Smooth muscle cell (in vitro differentiated cells): ENCODE data around the gene CST9L. TPM values are rescaled to one million over a fixed set of nuclear protein-coding genes. Genes with fewer than 3 reads are reported as not detected.

Experiments used
- DNase-seq: peaks from one replicate; lab custom pipeline; 2025; ENCODE audit not compliant: unreplicated experiment; lab: John Stamatoyannopoulos, UW
- H2AFZ ChIP-seq: fragments of 200-600 bp; sonication (generic); 2 replicates; pipeline ENCODE4 v1.6.0; 2016; ENCODE audit warnings: antibody characterized with exemption, low read depth, mild to moderate bottlenecking
- H3F3A ChIP-seq: fragments of 200-600 bp; sonication (generic); 2 replicates; pipeline ENCODE4 v1.6.0; 2017; ENCODE audit warnings: antibody characterized with exemption, low read depth
- H3K27ac ChIP-seq: fragments of 200-600 bp; sonication (generic); 2 replicates; pipeline ENCODE4 v1.5.1; 2016; ENCODE audit warnings: low read depth, mild to moderate bottlenecking
- H3K27me3 ChIP-seq: fragments of 200-600 bp; sonication (generic); 2 replicates; pipeline ENCODE4 v1.6.1; 2016; ENCODE audit warnings: low read depth, mild to moderate bottlenecking
- H3K36me3 ChIP-seq: fragments of 200-600 bp; sonication (generic); 2 replicates; pipeline ENCODE4 v1.5.1; 2016; ENCODE audit warnings: low read depth
- H3K4me1 ChIP-seq: fragments of 200-600 bp; sonication (generic); 2 replicates; pipeline ENCODE4 v1.5.1; 2016; ENCODE audit warnings: low read depth
- H3K4me2 ChIP-seq: fragments of 200-600 bp; sonication (generic); 2 replicates; pipeline ENCODE4 v1.6.0; 2016; ENCODE audit warnings: mild to moderate bottlenecking
- H3K4me3 ChIP-seq: fragments of 200-600 bp; sonication (generic); 2 replicates; pipeline ENCODE4 v1.5.1; 2016; ENCODE audit warnings: mild to moderate bottlenecking
- H3K79me2 ChIP-seq: fragments of 200-600 bp; sonication (generic); 2 replicates; pipeline ENCODE4 v1.6.0; 2016; ENCODE audit warnings: low read depth, mild to moderate bottlenecking
- H3K9ac ChIP-seq: fragments of 200-600 bp; sonication (generic); 2 replicates; pipeline ENCODE4 v1.6.0; 2016; ENCODE audit warnings: low read depth
- H3K9me3 ChIP-seq: fragments of 200-600 bp; sonication (generic); replicated peaks from 2 replicates; pipeline ENCODE4 v1.5.1; 2016; ENCODE audit warnings: low read depth
- H4K20me1 ChIP-seq: fragments of 200-600 bp; sonication (generic); 2 replicates; pipeline ENCODE4 v1.6.0; 2016; ENCODE audit warnings: low read depth
- CTCF ChIP-seq: fragments of 200-600 bp; sonication (generic); IDR thresholded peaks from 2 replicates; pipeline ENCODE4 v1.5.1; 2017; ENCODE audit warnings: borderline replicate concordance, mild to moderate bottlenecking, antibody characterized with exemption; ENCODE audit not compliant: insufficient read depth, poor library complexity, severe bottlenecking
- WGBS: methylation state at CpG from one replicate; pipeline ENCODE4 v1.1.7; 2016; ENCODE audit warnings: low lambda C conversion rate; 5-methylcytosine and 5-hydroxymethylcytosine counted together
- polyA plus RNA-seq: library from polyadenylated mRNA; unstranded; fragments of >200 nt; fragmentation: Nextera tagmentation; extraction: Ambion mirVana; gene quantifications from 2 replicates; pipeline ENCODE4 v1.2.1, GENCODE V29; 2016
- total RNA-seq: library from RNA; depleted of rRNA; stranded (reverse); fragments of >200 nt; gene quantifications from 2 replicates; pipeline ENCODE4 v1.2.3, GENCODE V29; 2014

The CST9L gene, protein sequence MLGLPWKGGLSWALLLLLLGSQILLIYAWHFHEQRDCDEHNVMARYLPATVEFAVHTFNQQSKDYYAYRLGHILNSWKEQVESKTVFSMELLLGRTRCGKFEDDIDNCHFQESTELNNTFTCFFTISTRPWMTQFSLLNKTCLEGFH
- total RNA-seq: not detected in 2 replicates
- polyA plus RNA-seq: not detected in 2 replicates

DNA sequence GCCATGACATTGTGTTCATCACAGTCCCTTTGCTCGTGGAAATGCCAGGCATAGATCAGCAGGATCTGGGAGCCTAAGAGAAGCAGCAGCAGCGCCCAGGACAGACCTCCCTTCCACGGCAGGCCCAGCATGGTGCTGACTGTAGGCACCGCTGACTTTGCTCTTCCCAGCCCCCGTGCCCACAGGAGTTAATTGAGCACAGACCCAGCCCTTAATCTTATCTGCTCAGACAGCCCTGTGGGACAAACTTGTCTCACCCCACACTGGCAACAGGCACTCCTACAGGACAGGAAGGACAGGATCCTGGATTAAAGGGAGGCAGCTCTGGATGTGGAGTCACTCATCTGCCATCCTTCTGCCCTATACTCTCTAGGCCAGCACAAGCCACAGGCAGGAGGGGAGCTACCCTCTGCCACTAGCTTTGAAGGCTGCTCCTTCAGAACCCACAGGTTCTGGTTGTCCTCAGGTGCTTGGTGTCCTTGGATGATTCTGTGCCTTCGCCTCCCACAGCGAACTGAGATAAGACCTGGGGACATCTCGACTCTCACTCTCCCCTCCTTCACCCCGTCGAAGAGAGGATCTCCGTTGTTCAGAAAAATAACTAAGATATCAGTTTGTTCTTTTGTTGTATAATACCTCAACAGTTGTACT is at the start of gene CST9L:
CST9L (minus strand) TSS at position 165 of the 651 bp plus-strand sequence; CDS start at position 131, 34 bp downstream.
- H2AFZ ChIP-seq: no peak within 1 kb of the TSS
- no peaks in the 10 kb centered on the region for H3K4me1 ChIP-seq
- H3K9me3 ChIP-seq: no peaks in the 10 kb centered on the region
- no peak for DNase-seq
- H3K4me2 ChIP-seq: no peak within 1 kb of the TSS
- no peak within 1 kb of the TSS for H3K4me3 ChIP-seq
- TF ChIP-seq CTCF: no peak
- H3K79me2 ChIP-seq: no peaks in the 10 kb centered on the region
- no peaks in the 10 kb centered on the region for H4K20me1 ChIP-seq
- no peak within 1 kb of the TSS for H3K27ac ChIP-seq
- H3K27me3 ChIP-seq: peaks cover 2% of the 10 kb centered on the region
- no peak within 1 kb of the TSS for H3K9ac ChIP-seq
- no peaks in the 10 kb centered on the region for H3K36me3 ChIP-seq
- WGBS: 71% methylated on average over 11 of the region's 11 CpGs
- H3F3A ChIP-seq: no peaks in the 10 kb centered on the region

DNA sequence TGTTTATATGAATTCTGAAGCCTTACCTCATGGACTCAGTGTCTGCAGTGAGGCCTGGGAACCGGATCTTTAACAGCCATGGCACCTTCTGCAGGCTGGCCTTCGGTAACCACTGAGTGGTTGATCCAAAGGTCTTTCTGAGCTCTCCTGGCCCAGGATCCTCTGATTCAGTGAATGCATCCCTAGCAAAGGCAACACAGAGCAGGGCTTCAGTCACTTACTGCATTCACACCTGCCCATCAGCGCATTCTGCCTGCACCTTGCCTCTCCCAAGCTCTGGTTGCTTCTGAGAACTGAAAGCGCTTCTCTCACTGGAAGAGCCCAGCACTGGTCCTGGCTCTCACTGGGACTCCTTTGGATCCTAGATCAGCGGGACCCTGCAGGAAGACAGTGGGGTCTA is 45.9 kb upstream of the CST9L start:
- no peak overlapping the region for H2AFZ ChIP-seq
- H3K9me3 ChIP-seq: no peaks in the 10 kb centered on the region
- H3K27ac ChIP-seq: no peak overlapping the region
- no peak for DNase-seq
- H3K27me3 ChIP-seq: peaks cover 5% of the 10 kb centered on the region
- H3K4me2 ChIP-seq: no peak overlapping the region
- H3K4me3 ChIP-seq: no peak overlapping the region
- H3K36me3 ChIP-seq: no peaks in the 10 kb centered on the region
- no peaks in the 10 kb centered on the region for H3K79me2 ChIP-seq
- no peak for TF ChIP-seq CTCF
- H3K9ac ChIP-seq: no peak overlapping the region
- no peaks in the 10 kb centered on the region for H3F3A ChIP-seq
- 94% methylated on average over 5 of the region's 5 CpGs for WGBS
- peaks cover 2% of the 10 kb centered on the region for H3K4me1 ChIP-seq
- no peaks in the 10 kb centered on the region for H4K20me1 ChIP-seq

GRCh38 chr20:23613676-23614075 is 45.4 kb upstream of the CST9L start:
- no peaks in the 10 kb centered on the region for H3F3A ChIP-seq

More at GRCh38 chr20:23613676-23614075, 45.4 kb upstream of the CST9L start:
- H3K27ac ChIP-seq: no peak overlapping the region
- no peaks in the 10 kb centered on the region for H3K79me2 ChIP-seq
- no peaks in the 10 kb centered on the region for H4K20me1 ChIP-seq
- H3K4me1 ChIP-seq: peaks cover 7% of the 10 kb centered on the region
- no peaks in the 10 kb centered on the region for H3K9me3 ChIP-seq
- DNase-seq: no peak
- H3K9ac ChIP-seq: no peak overlapping the region
- no peak for TF ChIP-seq CTCF
- no peak overlapping the region for H2AFZ ChIP-seq
- no peaks in the 10 kb centered on the region for H3K36me3 ChIP-seq
- peaks cover 5% of the 10 kb centered on the region for H3K27me3 ChIP-seq
- H3K4me3 ChIP-seq: no peak overlapping the region
- H3K4me2 ChIP-seq: no peak overlapping the region
